ENCODE measurements around the gene PDE9A.

DNA sequence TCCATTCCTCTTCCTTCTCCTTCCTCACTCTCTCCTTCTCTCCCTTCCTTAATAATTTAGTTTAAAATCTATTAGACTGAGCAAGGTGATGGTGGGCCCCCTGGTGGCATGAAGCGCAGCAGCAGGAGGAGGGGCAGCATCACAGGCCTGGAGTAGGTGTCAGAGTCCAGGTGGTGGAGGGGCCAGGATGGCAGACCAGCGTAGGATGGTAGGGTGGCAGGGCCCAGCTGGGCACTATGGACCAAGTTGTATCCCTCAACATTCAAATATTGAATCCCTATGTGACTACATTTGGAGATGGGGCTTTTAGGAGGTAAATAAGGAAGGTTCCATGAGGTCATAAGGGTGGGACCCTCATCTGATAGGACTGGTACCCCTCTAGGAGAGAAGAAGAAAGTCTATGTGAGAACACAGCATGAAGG is 164.9 kb downstream of the PDE9A start:
- TF ChIP-seq POLR2AphosphoS5 (IDR thresholded peaks at IDR 0.05; ENCODE audit: low read depth, low read length): no peak
- TF ChIP-seq TAF1 (IDR thresholded peaks at IDR 0.05; ENCODE audit: borderline replicate concordance, insufficient read depth, low read length): no peak
